GM06990 (cell line): ENCODE measurements around the gene DSC1.

Experiments used
- DNase-seq: peaks from one replicate; pipeline ENCODE4 v3.0.0-alpha.2; 2011; ENCODE audit not compliant: insufficient read length; ENCODE audit errors: extremely low read depth
- H3K27me3 ChIP-seq: replicated peaks from 2 replicates; pipeline ENCODE4 v1.6.0; 2011; ENCODE audit warnings: low read length; ENCODE audit not compliant: control insufficient read depth, insufficient read depth
- H3K36me3 ChIP-seq: 2 replicates; pipeline ENCODE4 v1.5.1; 2011; ENCODE audit warnings: low read length; ENCODE audit not compliant: control insufficient read depth, insufficient read depth
- H3K4me3 ChIP-seq: replicated peaks from 2 replicates; pipeline ENCODE4 v1.5.1; 2011; ENCODE audit warnings: low read depth, mild to moderate bottlenecking, control low read depth, low read length
- TF ChIP-seq, protein P1 (sequence below): IDR thresholded peaks from 2 replicates; pipeline ENCODE4 v1.5.1; 2011; ENCODE audit warnings: low read length, control low read depth, mild to moderate bottlenecking, inconsistent platforms; ENCODE audit not compliant: insufficient read depth, poor library complexity, severe bottlenecking

DSC1 gene

DNA sequence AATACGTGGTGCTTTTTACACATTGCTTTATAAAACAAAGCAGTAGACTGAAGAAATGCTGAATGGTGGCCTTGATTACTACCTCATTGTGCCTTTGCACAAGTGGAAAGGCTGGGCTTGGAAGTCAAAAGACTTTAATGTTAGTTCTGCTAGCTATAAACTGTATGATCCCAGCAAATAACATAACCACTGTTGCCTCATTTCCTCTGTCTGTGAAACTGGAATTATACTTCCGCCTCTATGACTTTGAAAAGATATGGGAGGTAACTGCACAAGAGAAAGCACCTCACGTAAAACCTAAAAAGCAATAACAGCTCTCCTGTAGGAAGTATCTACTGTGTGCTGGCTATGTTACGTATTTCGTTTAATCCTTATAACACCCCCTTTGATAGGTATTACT lies 43.4 kb upstream of the DSC1 start:
- TF ChIP-seq, protein P1, sequence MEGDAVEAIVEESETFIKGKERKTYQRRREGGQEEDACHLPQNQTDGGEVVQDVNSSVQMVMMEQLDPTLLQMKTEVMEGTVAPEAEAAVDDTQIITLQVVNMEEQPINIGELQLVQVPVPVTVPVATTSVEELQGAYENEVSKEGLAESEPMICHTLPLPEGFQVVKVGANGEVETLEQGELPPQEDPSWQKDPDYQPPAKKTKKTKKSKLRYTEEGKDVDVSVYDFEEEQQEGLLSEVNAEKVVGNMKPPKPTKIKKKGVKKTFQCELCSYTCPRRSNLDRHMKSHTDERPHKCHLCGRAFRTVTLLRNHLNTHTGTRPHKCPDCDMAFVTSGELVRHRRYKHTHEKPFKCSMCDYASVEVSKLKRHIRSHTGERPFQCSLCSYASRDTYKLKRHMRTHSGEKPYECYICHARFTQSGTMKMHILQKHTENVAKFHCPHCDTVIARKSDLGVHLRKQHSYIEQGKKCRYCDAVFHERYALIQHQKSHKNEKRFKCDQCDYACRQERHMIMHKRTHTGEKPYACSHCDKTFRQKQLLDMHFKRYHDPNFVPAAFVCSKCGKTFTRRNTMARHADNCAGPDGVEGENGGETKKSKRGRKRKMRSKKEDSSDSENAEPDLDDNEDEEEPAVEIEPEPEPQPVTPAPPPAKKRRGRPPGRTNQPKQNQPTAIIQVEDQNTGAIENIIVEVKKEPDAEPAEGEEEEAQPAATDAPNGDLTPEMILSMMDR, result no peak
- Histone ChIP-seq H3K4me3 (no peak overlapping the region), H3K27me3 (no peaks in the 10 kb centered on the region), H3K36me3 (no peaks in the 10 kb centered on the region)
- DNase-seq, result no peak

GRCh38 chr18:31205273-31205672 lies 42.6 kb upstream of the DSC1 start:
- TF ChIP-seq, protein P1, result no peak
- no peaks in the 10 kb centered on the region for H3K36me3 ChIP-seq
- H3K4me3 ChIP-seq, result no peak overlapping the region
- no peak for DNase-seq
- H3K27me3 ChIP-seq, result no peaks in the 10 kb centered on the region

GRCh38 chr18:31204833-31205232 lies 42.2 kb upstream of the DSC1 start:
- H3K36me3 ChIP-seq, result no peaks in the 10 kb centered on the region
- no peak overlapping the region for H3K4me3 ChIP-seq
- TF ChIP-seq, protein P1, result no peak
- H3K27me3 ChIP-seq, result no peaks in the 10 kb centered on the region
- no peak for DNase-seq

DNA sequence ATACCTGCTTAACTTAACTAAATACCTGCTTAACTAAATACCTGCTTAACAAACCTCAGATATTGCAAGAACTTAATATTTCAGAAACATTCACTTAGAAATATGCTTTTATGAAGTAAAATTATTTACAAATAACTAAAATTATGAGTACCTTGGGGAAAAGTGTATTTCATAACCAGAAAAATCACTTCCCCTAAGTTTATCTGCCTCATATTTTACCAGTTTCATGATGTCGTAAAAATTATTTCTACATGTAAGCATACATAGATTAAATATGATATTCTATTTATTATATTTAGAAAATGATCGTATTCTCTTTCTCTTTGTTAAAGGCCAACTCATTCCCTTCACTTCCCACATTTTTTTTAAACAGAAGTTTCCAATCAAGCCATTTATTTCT lies 41.5 kb upstream of the DSC1 start:
- Histone ChIP-seq H3K4me3 (no peak overlapping the region), H3K27me3 (no peaks in the 10 kb centered on the region), H3K36me3 (no peaks in the 10 kb centered on the region)
- no peak for DNase-seq
- TF ChIP-seq, protein P1, result no peak

DNA sequence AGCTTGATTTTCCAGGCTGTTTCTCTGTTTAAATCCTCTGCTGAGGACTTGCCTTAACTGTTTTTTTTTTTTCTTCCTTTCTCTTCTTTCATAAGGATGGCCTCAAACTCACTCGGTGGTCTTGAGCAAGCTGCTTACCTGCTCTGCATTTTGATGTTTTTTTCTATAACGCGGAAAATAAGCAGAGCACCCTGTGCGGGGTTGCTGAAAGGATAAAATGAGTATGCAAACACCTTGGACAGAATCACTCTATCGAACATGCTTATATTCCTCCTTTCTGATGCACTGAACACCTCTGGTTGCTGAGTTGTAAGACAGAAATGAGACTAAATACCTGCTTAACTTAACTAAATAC lies 41.1 kb upstream of the DSC1 start:
- H3K4me3 ChIP-seq, result no peak overlapping the region
- H3K27me3 ChIP-seq, result no peaks in the 10 kb centered on the region
- no peaks in the 10 kb centered on the region for H3K36me3 ChIP-seq

More for the DNA sequence above, 41.1 kb upstream of the DSC1 start:
- DNase-seq, result no peak
- TF ChIP-seq, protein P1, result no peak
